ENCODE results near the gene PPT1.

DNA sequence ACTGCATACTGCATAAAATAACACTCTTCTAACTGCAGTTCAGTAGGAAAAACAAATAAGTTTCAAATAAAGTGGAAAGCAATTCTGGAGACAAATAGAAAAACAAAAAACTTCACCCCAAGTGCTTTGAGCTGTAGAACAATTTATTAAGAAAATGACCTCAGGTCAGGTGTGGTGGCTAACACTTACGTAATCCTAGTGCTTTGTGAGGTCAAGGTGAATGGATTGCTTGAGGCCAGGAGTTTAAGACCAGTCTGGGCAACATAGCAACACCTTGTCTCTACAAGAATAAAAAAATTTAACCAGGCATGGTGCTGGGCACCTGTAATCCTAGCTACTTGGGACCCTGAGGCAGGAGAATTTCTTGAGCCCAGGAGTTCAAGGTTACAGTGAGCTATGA, 5.0 kb upstream of the PPT1 start:
- TF ChIP-seq, protein P1, sequence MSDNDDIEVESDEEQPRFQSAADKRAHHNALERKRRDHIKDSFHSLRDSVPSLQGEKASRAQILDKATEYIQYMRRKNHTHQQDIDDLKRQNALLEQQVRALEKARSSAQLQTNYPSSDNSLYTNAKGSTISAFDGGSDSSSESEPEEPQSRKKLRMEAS (IDR thresholded peaks at IDR 0.05; ENCODE audit: low read depth, low read length), result no peak
- TF ChIP-seq POLR2A (IDR thresholded peaks at IDR 0.05; ENCODE audit: extremely low read depth, insufficient read length), result no peak

All from NB4 (cell line).